ENCODE measurements around the gene CALR3.

DNA sequence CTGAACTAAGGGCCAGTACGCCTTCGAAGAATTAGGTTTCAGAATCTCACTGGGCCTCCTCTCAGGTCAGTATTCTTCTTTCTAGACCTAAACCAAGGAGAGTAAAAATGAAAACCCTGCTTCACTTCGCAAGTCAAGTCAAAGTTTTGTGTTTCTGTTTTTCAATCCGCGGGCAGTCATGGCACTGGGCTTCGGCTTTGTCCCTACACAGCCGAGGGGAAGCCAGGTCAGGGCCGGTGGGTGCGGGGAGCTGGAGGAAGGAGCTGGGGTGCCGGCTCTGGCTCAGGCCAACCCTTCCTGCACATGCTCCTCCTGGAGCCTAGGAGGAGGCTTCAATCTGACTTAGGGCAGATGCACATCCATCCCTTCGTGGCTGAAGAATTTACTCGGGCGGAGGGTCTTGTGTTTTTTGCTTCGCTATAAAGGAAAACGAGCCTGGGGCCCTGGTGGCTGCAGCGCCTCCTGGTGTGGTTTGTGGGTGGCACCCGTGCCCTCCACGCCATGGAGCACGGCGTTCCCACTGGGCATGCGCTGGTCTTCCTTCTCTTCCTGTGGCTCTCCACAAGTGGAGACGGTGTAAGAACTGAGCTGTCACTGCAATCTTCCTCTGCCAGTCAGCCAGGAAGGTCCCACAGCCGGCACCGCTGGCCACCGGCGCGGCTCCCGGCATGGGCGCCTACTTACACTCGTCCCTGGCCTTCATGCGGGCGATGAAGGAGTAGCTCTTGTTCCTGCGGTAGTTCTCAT lies 22.7 kb upstream of the CALR3 start:
- no peak for TF ChIP-seq SIN3A (IDR thresholded peaks at IDR 0.05; ENCODE audit: borderline replicate concordance, insufficient read depth, low read length)
- TF ChIP-seq POLR2AphosphoS5 (IDR thresholded peaks at IDR 0.05; ENCODE audit: low read depth, low read length), result no peak
- TF ChIP-seq TAF1 (IDR thresholded peaks at IDR 0.05; ENCODE audit: borderline replicate concordance, insufficient read depth, low read length), result no peak
